Endodermal cell (in vitro differentiated cells): ENCODE data around the gene TTLL12. TPM values are rescaled to one million over a fixed set of nuclear protein-coding genes. Genes with fewer than 3 reads are reported as not detected.

Source experiments
- DNase-seq: peaks from one replicate; pipeline ENCODE4 v3.0.0-alpha.2; 2017
- H3K27ac ChIP-seq: 2 replicates; pipeline ENCODE4 v1.5.1; 2013; ENCODE audit warnings: mild to moderate bottlenecking, low read depth, low read length, moderate library complexity
- H3K27me3 ChIP-seq: 2 replicates; pipeline ENCODE4 v1.6.1; 2013; ENCODE audit warnings: mild to moderate bottlenecking, low read length, moderate library complexity; ENCODE audit not compliant: insufficient read depth, control insufficient read depth, poor library complexity, severe bottlenecking
- H3K36me3 ChIP-seq: 2 replicates; pipeline ENCODE4 v1.7.0; 2013; ENCODE audit warnings: mild to moderate bottlenecking, low read length, moderate library complexity; ENCODE audit not compliant: control insufficient read depth, insufficient read depth
- H3K4me1 ChIP-seq: one replicate; pipeline ENCODE4 v1.7.0; 2013; ENCODE audit warnings: low read length; ENCODE audit not compliant: control insufficient read depth, insufficient read depth
- H3K4me3 ChIP-seq: 2 replicates; pipeline ENCODE4 v1.5.1; 2013; ENCODE audit warnings: mild to moderate bottlenecking, low read length, moderate library complexity
- H3K9ac ChIP-seq: 2 replicates; pipeline ENCODE4 v1.6.1; 2013; ENCODE audit warnings: mild to moderate bottlenecking, low read length, moderate library complexity; ENCODE audit not compliant: poor library complexity, severe bottlenecking; ENCODE audit errors: extremely low read depth
- H3K9me3 ChIP-seq: 2 replicates; pipeline ENCODE4 v1.6.1; 2013; ENCODE audit warnings: mild to moderate bottlenecking, low read length, moderate library complexity; ENCODE audit not compliant: control insufficient read depth
- H3K27ac Mint-ChIP-seq: 2 replicates; pipeline ENCODE4 v1.8.0; 2020; ENCODE audit warnings: mixed read lengths
- H3K27me3 Mint-ChIP-seq: 2 replicates; pipeline ENCODE4 v1.8.0; 2021; ENCODE audit warnings: mild to moderate bottlenecking, mixed read lengths; ENCODE audit not compliant: insufficient read depth
- H3K36me3 Mint-ChIP-seq: 2 replicates; pipeline ENCODE4 v1.8.0; 2020; ENCODE audit warnings: low read depth, mixed read lengths
- H3K4me1 Mint-ChIP-seq: 2 replicates; pipeline ENCODE4 v1.8.0; 2020; ENCODE audit warnings: mixed read lengths
- H3K4me3 Mint-ChIP-seq: 2 replicates; pipeline ENCODE4 v1.8.0; 2020; ENCODE audit warnings: mild to moderate bottlenecking, moderate library complexity, mixed read lengths
- H3K9me3 Mint-ChIP-seq: 2 replicates; pipeline ENCODE4 v1.8.0; 2020; ENCODE audit warnings: mild to moderate bottlenecking, mixed read lengths
- WGBS, 2 experiments: methylation state at CpG; one replicate each; pipeline versions ENCODE4 v1.1.5 to v1.1.7; 2013; ENCODE audit warnings: missing lambda C conversion rate in 2 of 2, mixed read lengths in 1 of 2; ENCODE audit not compliant: insufficient coverage in 1 of 2, insufficient read length in 1 of 2; 5-methylcytosine and 5-hydroxymethylcytosine counted together
- long read RNA-seq, 4 experiments: library from polyadenylated mRNA in 2 of 4; library from RNA in 1 of 4; library from capped mRNA in 1 of 4; stranded (forward) in 3 of 4; unstranded in 1 of 4; transcript quantifications; one replicate each; pipeline ENCODE4 v2.0.0, GENCODE V29; 2020 to 2021; ENCODE audit warnings: inconsistent platforms in 1 of 4
- polyA plus RNA-seq, 2 experiments: library from polyadenylated mRNA; stranded (reverse); fragments of 50-300 nt; gene quantifications; one replicate each; pipeline ENCODE4 v1.2.3, GENCODE V29; 2013
- total RNA-seq, 2 donors: library from RNA; stranded (reverse); fragmentation: NEBNext Ultra II Directional in 1 of 2; extraction: Animal tissue kit (Norgen Biotek cat#: 25700) in 1 of 2; gene quantifications; 2 replicates in 1 of 2; 3 replicates in 1 of 2; pipeline ENCODE4 v1.2.1, GENCODE V29; 2021
- TF ChIP-seq, protein P1 (sequence below): fragments of 200-600 bp; sonication (generic); conservative IDR thresholded peaks from 2 replicates; pipeline ENCODE4 v1.5.0; 2021; ENCODE audit warnings: antibody characterized with exemption, mild to moderate bottlenecking

Gene TTLL12
- 10 to 100 TPM; 49.8 to 71.0 TPM for total RNA-seq
- 39.6 TPM for polyA plus RNA-seq (2013, experiment 1 of 2)
- polyA plus RNA-seq (2013, experiment 2 of 2), result 33.2 TPM
- long read RNA-seq, experiment 1, transcript TTLL12-201 (14 exons, 3,385 nt), result major isoform, 9 of 34 reads
- long read RNA-seq, experiment 1, partial matches to known transcripts, result 11 of 34 reads
- long read RNA-seq, experiment 1, other reads (novel, unspliced or antisense), result 14 of 34 reads
- long read RNA-seq, experiment 2, transcript TTLL12-201 (14 exons, 3,385 nt), result major isoform, 195 of 223 reads
- long read RNA-seq, experiment 2, partial matches to known transcripts, result 13 of 223 reads
- long read RNA-seq, experiment 2, other reads (novel, unspliced or antisense), result 14 of 223 reads
- long read RNA-seq, experiment 3, transcript TTLL12-201 (14 exons, 3,385 nt), result major isoform, 303 of 347 reads
- long read RNA-seq, experiment 3, partial matches to known transcripts, result 19 of 347 reads
- long read RNA-seq, experiment 3, other reads (novel, unspliced or antisense), result 25 of 347 reads
- long read RNA-seq, experiment 4, result 0 reads

DNA sequence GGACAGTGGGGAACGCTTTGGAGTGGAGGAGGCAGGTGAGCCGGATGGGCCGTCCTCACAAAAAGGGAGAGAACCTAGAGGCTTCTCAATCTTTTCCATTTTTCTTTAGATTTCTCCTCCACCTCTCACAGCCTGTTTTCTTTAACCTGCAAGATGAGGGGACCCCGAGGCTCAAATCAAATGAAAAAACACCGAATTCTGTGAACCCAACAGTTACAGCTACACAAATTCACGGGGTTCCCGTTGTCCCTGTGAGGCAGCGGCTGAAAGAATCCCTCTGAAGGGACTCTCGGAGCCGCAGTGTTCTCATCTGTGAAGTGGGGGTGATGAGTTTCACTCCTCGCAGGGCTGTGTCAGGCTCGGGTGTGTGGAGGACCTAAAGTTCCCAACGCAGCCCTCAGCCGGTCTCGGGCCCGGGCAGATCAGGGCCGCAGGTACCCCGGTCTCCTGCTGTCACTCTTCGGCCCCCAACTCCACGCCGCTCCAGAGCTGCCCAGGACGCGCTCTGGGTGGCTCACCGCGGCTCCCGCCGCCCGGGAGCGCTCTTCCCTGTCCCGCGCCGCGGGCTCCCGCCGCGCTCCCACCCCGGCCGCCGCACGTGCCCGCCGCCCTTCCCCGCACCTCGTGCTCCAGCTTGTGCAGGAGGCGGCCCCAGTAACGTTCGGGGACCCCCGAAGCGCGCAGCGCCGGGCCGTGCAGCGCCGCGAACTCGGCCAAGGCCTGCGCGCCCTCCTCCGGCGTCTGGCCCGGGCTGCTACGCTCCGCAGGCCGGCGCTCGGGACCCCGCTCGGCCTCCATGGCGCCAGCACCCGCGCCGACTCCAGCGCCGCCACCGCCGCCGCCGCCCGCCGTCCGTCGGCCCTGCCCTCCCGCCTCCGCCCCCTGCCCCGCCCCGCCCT is at the start of gene TTLL12:
Gene TTLL12 (minus strand): TSS at position 863 of the 899 bp plus-strand sequence. CDS start 65 bp downstream, at position 798.
- Histone ChIP-seq H3K9me3 (peaks cover 9% of the 10 kb centered on the region), H3K27ac (no peak within 1 kb of the TSS), H3K4me1 (peaks cover 6% of the 10 kb centered on the region), H3K36me3 (no peaks in the 10 kb centered on the region), H3K9ac (peak within 1 kb of the TSS; percentile 68), H3K27me3 (no peaks in the 10 kb centered on the region), H3K4me3 (peak within 1 kb of the TSS; percentile 96)
- 0 to 1% methylated on average over 31 to 73 of the region's 87 CpGs for WGBS, 2 experiments
- TF ChIP-seq, protein P1, sequence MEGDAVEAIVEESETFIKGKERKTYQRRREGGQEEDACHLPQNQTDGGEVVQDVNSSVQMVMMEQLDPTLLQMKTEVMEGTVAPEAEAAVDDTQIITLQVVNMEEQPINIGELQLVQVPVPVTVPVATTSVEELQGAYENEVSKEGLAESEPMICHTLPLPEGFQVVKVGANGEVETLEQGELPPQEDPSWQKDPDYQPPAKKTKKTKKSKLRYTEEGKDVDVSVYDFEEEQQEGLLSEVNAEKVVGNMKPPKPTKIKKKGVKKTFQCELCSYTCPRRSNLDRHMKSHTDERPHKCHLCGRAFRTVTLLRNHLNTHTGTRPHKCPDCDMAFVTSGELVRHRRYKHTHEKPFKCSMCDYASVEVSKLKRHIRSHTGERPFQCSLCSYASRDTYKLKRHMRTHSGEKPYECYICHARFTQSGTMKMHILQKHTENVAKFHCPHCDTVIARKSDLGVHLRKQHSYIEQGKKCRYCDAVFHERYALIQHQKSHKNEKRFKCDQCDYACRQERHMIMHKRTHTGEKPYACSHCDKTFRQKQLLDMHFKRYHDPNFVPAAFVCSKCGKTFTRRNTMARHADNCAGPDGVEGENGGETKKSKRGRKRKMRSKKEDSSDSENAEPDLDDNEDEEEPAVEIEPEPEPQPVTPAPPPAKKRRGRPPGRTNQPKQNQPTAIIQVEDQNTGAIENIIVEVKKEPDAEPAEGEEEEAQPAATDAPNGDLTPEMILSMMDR, result no peak
- H3K4me1 Mint-ChIP-seq, result peaks cover 18% of the 10 kb centered on the region
- H3K36me3 Mint-ChIP-seq, result peaks cover 3% of the 10 kb centered on the region
- H3K9me3 Mint-ChIP-seq, result peaks cover 8% of the 10 kb centered on the region
- H3K27me3 Mint-ChIP-seq, result peaks cover 6% of the 10 kb centered on the region
- DNase-seq, result peak; percentile 85
- peak within 1 kb of the TSS; percentile 71 for H3K4me3 Mint-ChIP-seq
- H3K27ac Mint-ChIP-seq, result peak within 1 kb of the TSS; percentile 92

- Histone ChIP-seq H3K27ac (peak overlapping the region; percentile 100), H3K9me3 (no peaks in the 10 kb centered on the region), H3K27me3 (no peaks in the 10 kb centered on the region), H3K4me3 (no peak overlapping the region), H3K4me1 (no peaks in the 10 kb centered on the region), H3K36me3 (no peaks in the 10 kb centered on the region), H3K9ac (no peak overlapping the region)
- TF ChIP-seq, protein P1, result no peak
- Mint-ChIP-seq H3K36me3 (no peaks in the 10 kb centered on the region), H3K4me1 (peaks cover 3% of the 10 kb centered on the region), H3K27me3 (no peaks in the 10 kb centered on the region), H3K9me3 (no peaks in the 10 kb centered on the region), H3K27ac (no peak overlapping the region), H3K4me3 (no peak overlapping the region)
- 80 to 87% methylated on average over 10 to 22 of the region's 22 CpGs for WGBS, 2 experiments
- no peak for DNase-seq
Observed at GRCh38 chr22:43235445-43236409, 48.8 kb upstream of the TTLL12 start.
